Liver (tissue), 3 donors: ENCODE measurements around the gene TSPYL4.

Experiments
- CTCF ChIP-seq: fragments of 150-350 bp; IDR thresholded peaks from 2 replicates; pipeline ENCODE4 v1.5.1; 2017; ENCODE audit warnings: improper control_type of control experiment, low read depth, low read length; ENCODE audit not compliant: missing input control
- FOXA1 ChIP-seq: IDR thresholded peaks from 2 replicates; pipeline ENCODE4 v1.6.1; 2016; ENCODE audit warnings: antibody characterized with exemption
- GABPA ChIP-seq, 2 donors: IDR thresholded peaks in 1 of 2; conservative IDR thresholded peaks in 1 of 2; 2 replicates each; pipeline ENCODE4 v1.6.1; 2016; ENCODE audit warnings: antibody characterized with exemption in 2 of 2, mild to moderate bottlenecking in 1 of 2, moderate library complexity in 1 of 2
- MAX ChIP-seq: IDR thresholded peaks from 2 replicates; pipeline ENCODE4 v1.6.1; 2016; ENCODE audit warnings: antibody characterized with exemption
- NR2F2 ChIP-seq: IDR thresholded peaks from 2 replicates; pipeline ENCODE4 v1.6.1; 2016; ENCODE audit warnings: antibody characterized with exemption
- RAD21 ChIP-seq, 2 donors: IDR thresholded peaks; 2 replicates each; pipeline ENCODE4 v1.6.1; 2016; ENCODE audit warnings: antibody characterized with exemption in 2 of 2, mild to moderate bottlenecking in 2 of 2
- REST ChIP-seq: IDR thresholded peaks from 2 replicates; pipeline ENCODE4 v1.6.1; 2016; ENCODE audit warnings: antibody characterized with exemption, mild to moderate bottlenecking
- SP1 ChIP-seq: IDR thresholded peaks from 2 replicates; pipeline ENCODE4 v1.6.1; 2018; ENCODE audit warnings: antibody characterized with exemption, mild to moderate bottlenecking
- TAF1 ChIP-seq: conservative IDR thresholded peaks from 2 replicates; pipeline ENCODE4 v1.6.1; 2016; ENCODE audit warnings: antibody characterized with exemption, mild to moderate bottlenecking
- TF ChIP-seq, protein P1 (sequence below): IDR thresholded peaks from 2 replicates; pipeline ENCODE4 v1.6.1; 2016; ENCODE audit warnings: antibody characterized with exemption
- TF ChIP-seq, protein P2 (sequence below): IDR thresholded peaks from 2 replicates; pipeline ENCODE4 v1.6.1; 2016; ENCODE audit warnings: antibody characterized with exemption
- donor health status: healthy.
- donor health status: healthy.

- no peak for TF ChIP-seq REST
- no peak for TF ChIP-seq CTCF
- no peak for TF ChIP-seq SP1
- TF ChIP-seq GABPA (IDR thresholded peaks at IDR 0.05 in 1 of 2, conservative IDR thresholded peaks at IDR 0.05 in 1 of 2), result no peak
- TF ChIP-seq, protein P1, sequence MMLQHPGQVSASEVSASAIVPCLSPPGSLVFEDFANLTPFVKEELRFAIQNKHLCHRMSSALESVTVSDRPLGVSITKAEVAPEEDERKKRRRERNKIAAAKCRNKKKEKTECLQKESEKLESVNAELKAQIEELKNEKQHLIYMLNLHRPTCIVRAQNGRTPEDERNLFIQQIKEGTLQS, result no peak
- TF ChIP-seq RAD21 (IDR thresholded peaks at IDR 0.05), result no peak
- TF ChIP-seq NR2F2, result no peak
- TF ChIP-seq, protein P2, sequence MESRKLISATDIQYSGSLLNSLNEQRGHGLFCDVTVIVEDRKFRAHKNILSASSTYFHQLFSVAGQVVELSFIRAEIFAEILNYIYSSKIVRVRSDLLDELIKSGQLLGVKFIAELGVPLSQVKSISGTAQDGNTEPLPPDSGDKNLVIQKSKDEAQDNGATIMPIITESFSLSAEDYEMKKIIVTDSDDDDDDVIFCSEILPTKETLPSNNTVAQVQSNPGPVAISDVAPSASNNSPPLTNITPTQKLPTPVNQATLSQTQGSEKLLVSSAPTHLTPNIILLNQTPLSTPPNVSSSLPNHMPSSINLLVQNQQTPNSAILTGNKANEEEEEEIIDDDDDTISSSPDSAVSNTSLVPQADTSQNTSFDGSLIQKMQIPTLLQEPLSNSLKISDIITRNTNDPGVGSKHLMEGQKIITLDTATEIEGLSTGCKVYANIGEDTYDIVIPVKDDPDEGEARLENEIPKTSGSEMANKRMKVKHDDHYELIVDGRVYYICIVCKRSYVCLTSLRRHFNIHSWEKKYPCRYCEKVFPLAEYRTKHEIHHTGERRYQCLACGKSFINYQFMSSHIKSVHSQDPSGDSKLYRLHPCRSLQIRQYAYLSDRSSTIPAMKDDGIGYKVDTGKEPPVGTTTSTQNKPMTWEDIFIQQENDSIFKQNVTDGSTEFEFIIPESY, result no peak
- no peak for TF ChIP-seq TAF1
- TF ChIP-seq FOXA1, result no peak
- TF ChIP-seq MAX, result no peak
These were observed 47.2 kb upstream of the TSPYL4 start for GRCh38 chr6:116301104-116301503.
